OCI-LY7 (cell line): ENCODE data around the gene LAMA3. TPM values are rescaled to one million over a fixed set of nuclear protein-coding genes. Genes with fewer than 3 reads are reported as not detected.

Source experiments
- BruUV-seq: library from RNA; stranded (reverse); fragments of 400-500 nt; replicated peaks from 2 replicates; lab custom pipeline; 2021; lab: Mats Ljungman, UMichigan
- CTCF ChIA-PET: fragments of 300-600 bp; sonication (Branson Sonifier 250); formaldehyde crosslinking; loops from one replicate; lab custom pipeline; 2022; ENCODE audit warnings: antibody characterized with exemption; ENCODE audit not compliant: unreplicated experiment; lab: Charles Lee
- POLR2A ChIA-PET: fragments of 300-600 bp; sonication (Branson Sonifier 250); formaldehyde crosslinking; loops from one replicate; lab custom pipeline; 2022; ENCODE audit warnings: antibody characterized with exemption; lab: Charles Lee
- DNase-seq: peaks from one replicate; pipeline ENCODE4 v3.0.0-alpha.2; 2015; ENCODE audit warnings: low spot score
- H2AFZ ChIP-seq: fragments of 200-600 bp; sonication (generic), shearing (Covaris generic); 2 replicates; pipeline ENCODE4 v1.6.1; 2014; ENCODE audit warnings: mild to moderate bottlenecking, antibody characterized with exemption, low read length, moderate library complexity
- H3K27ac ChIP-seq: fragments of 200-600 bp; sonication (generic); 2 replicates; pipeline ENCODE4 v1.5.1; 2014; ENCODE audit warnings: mixed run types, low read depth, mild to moderate bottlenecking, moderate library complexity, low read length, inconsistent platforms; ENCODE audit not compliant: poor library complexity, severe bottlenecking
- H3K36me3 ChIP-seq: fragments of 200-600 bp; sonication (generic); 2 replicates; pipeline ENCODE4 v1.6.1; 2014; ENCODE audit warnings: mild to moderate bottlenecking, antibody characterized with exemption, low read length, moderate library complexity, mixed read lengths; ENCODE audit not compliant: insufficient read depth
- H3K4me1 ChIP-seq: fragments of 200-600 bp; sonication (generic); 2 replicates; pipeline ENCODE4 v1.5.1; 2014; ENCODE audit warnings: mild to moderate bottlenecking, low read length; ENCODE audit not compliant: insufficient read depth, poor library complexity, severe bottlenecking
- H3K4me2 ChIP-seq: fragments of 200-600 bp; sonication (generic); 2 replicates; pipeline ENCODE4 v1.6.1; 2014; ENCODE audit warnings: mild to moderate bottlenecking, low read length
- H3K4me3 ChIP-seq: fragments of 200-600 bp; sonication (generic); 2 replicates; pipeline ENCODE4 v1.5.1; 2014; ENCODE audit warnings: mild to moderate bottlenecking, low read depth, low read length; ENCODE audit not compliant: poor library complexity, severe bottlenecking
- H3K79me2 ChIP-seq: fragments of 200-600 bp; sonication (generic); 2 replicates; pipeline ENCODE4 v1.6.1; 2016; ENCODE audit warnings: low read depth, mild to moderate bottlenecking, low read length, moderate library complexity, mixed read lengths; ENCODE audit not compliant: insufficient read depth
- H3K9me2 ChIP-seq: fragments of 200-600 bp; sonication (generic); 2 replicates; pipeline ENCODE4 v1.6.1; 2016; ENCODE audit warnings: mild to moderate bottlenecking, low read length, mixed read lengths; ENCODE audit not compliant: insufficient read depth
- H3K9me3 ChIP-seq: fragments of 200-600 bp; sonication (generic); 2 replicates; pipeline ENCODE4 v1.6.1; 2014; ENCODE audit warnings: mild to moderate bottlenecking, mixed run types, low read length, mixed read lengths
- H4K20me1 ChIP-seq: fragments of 200-600 bp; sonication (generic); 2 replicates; pipeline ENCODE4 v1.6.1; 2014; ENCODE audit warnings: mild to moderate bottlenecking, antibody characterized with exemption, low read length, moderate library complexity, mixed read lengths; ENCODE audit not compliant: insufficient read depth
- CTCF ChIP-seq: fragments of 200-600 bp; sonication (generic); conservative IDR thresholded peaks from 2 replicates; pipeline ENCODE4 v1.5.1; 2014; ENCODE audit warnings: mild to moderate bottlenecking, antibody characterized with exemption, low read length, moderate library complexity, mixed read lengths
- EZH2phosphoT487 ChIP-seq: fragments of 200-600 bp; sonication (generic); IDR thresholded peaks from 2 replicates; pipeline ENCODE4 v1.6.1; 2018; ENCODE audit warnings: low read depth, borderline replicate concordance, mild to moderate bottlenecking, mixed run types, antibody characterized with exemption, low read length, moderate library complexity, mixed read lengths
- intact Hi-C: fragments of 100-400 bp; cut with micrococcal nuclease; formaldehyde crosslinking; loops from one replicate; pipeline ENCODE4 v1.10.0; 2022; ENCODE audit not compliant: unreplicated experiment
- total RNA-seq, 2 experiments: library from RNA; depleted of rRNA in 1 of 2; stranded (reverse); fragments of >200 nt in 1 of 2; shearing (Covaris generic) in 1 of 2; gene quantifications; 2 replicates each; pipeline ENCODE4 v1.2.3, GENCODE V29; 2014 to 2022

Gene LAMA3
- total RNA-seq, 2 experiments from 2014 or later, result 0.16 to 1.6 TPM

- no peaks in the 10 kb centered on the region for H3K36me3 ChIP-seq
- ChIA-PET CTCF (no interaction called here), POLR2A (interaction anchor here (0.6 to 1.2 kb wide), 3 partner anchors 11 to 1235 kb away, joined by 3 to 4 read pairs (median 3); partner anchors contain the start of gene RBBP8)
- no peak overlapping the region for H3K4me3 ChIP-seq
- H3K9me3 ChIP-seq, result no peaks in the 10 kb centered on the region
- no peak overlapping the region for H2AFZ ChIP-seq
- H3K4me1 ChIP-seq, result peaks cover 24% of the 10 kb centered on the region
- no peaks in the 10 kb centered on the region for H4K20me1 ChIP-seq
- no peak for TF ChIP-seq EZH2phosphoT487
- TF ChIP-seq CTCF, result no peak
- DNase-seq, result no peak
- H3K9me2 ChIP-seq, result no peaks in the 10 kb centered on the region
- no peak overlapping the region for H3K27ac ChIP-seq
- BruUV-seq, result no TSS peak
- no peak overlapping the region for H3K4me2 ChIP-seq
- no peaks in the 10 kb centered on the region for H3K79me2 ChIP-seq
- intact Hi-C loops, result no loop called here
Observed at GRCh38 chr18:23941791-23942190, 252.5 kb downstream of the LAMA3 start.

GRCh38 chr18:23943104-23943503 is 253.9 kb downstream of the LAMA3 start:
- Histone ChIP-seq H2AFZ (no peak overlapping the region), H3K79me2 (no peaks in the 10 kb centered on the region), H3K4me1 (peaks cover 21% of the 10 kb centered on the region), H3K4me3 (no peak overlapping the region), H3K27ac (no peak overlapping the region), H3K9me2 (no peaks in the 10 kb centered on the region), H3K4me2 (no peak overlapping the region), H3K36me3 (no peaks in the 10 kb centered on the region), H3K9me3 (no peaks in the 10 kb centered on the region), H4K20me1 (no peaks in the 10 kb centered on the region)
- ChIA-PET CTCF (interaction anchor here (0.8 kb wide), 1 partner anchor 9 kb away, joined by 3 read pairs; no protein-coding TSS in a partner anchor), POLR2A (interaction anchor here (0.9 kb wide), 1 partner anchor 10 kb away, joined by 3 read pairs; no protein-coding TSS in a partner anchor)
- no peak for DNase-seq
- TF ChIP-seq EZH2phosphoT487, result no peak
- TF ChIP-seq CTCF, result no peak
- intact Hi-C loops, result no loop called here
- no TSS peak for BruUV-seq

GRCh38 chr18:23943903-23944624 is 254.8 kb downstream of the LAMA3 start:
- no peak overlapping the region for H2AFZ ChIP-seq
- no peaks in the 10 kb centered on the region for H4K20me1 ChIP-seq
- intact Hi-C loops, result no loop called here
- TF ChIP-seq CTCF (no peak), EZH2phosphoT487 (no peak)
- H3K36me3 ChIP-seq, result no peaks in the 10 kb centered on the region
- H3K27ac ChIP-seq, result no peak overlapping the region
- CTCF ChIA-PET, result no interaction called here
- no peaks in the 10 kb centered on the region for H3K9me2 ChIP-seq
- BruUV-seq, result no TSS peak
- H3K4me1 ChIP-seq, result peaks cover 20% of the 10 kb centered on the region
- H3K9me3 ChIP-seq, result no peaks in the 10 kb centered on the region
- H3K4me2 ChIP-seq, result no peak overlapping the region
- DNase-seq, result no peak
- H3K4me3 ChIP-seq, result no peak overlapping the region
- H3K79me2 ChIP-seq, result no peaks in the 10 kb centered on the region
- POLR2A ChIA-PET, result interaction anchor here (0.7 to 0.9 kb wide), 2 partner anchors 10 kb away, joined by 3 read pairs; no protein-coding TSS in a partner anchor
